ENCODE measurements around the gene ENKUR. TPM values are rescaled to one million over a fixed set of nuclear protein-coding genes. Genes with fewer than 3 reads are reported as not detected.

The ENKUR gene
- total and polyA plus RNA-seq, 2 experiments from 2014 or later: 1.6 to 3.1 TPM

- H4K20me1 ChIP-seq (ENCODE audit: insufficient read depth, poor library complexity, severe bottlenecking): no peaks in the 10 kb centered on the region
- no peak overlapping the region for H2AFZ ChIP-seq
- H3K9me3 ChIP-seq (ENCODE audit: low read depth): no peaks in the 10 kb centered on the region
- no peak overlapping the region for H3K4me2 ChIP-seq
- H3K27me3 ChIP-seq: no peaks in the 10 kb centered on the region
- H3K36me3 ChIP-seq (replicated peaks; ENCODE audit: insufficient read depth, low read depth): no peaks in the 10 kb centered on the region
- no peak for TF ChIP-seq EZH2phosphoT487 (IDR thresholded peaks at IDR 0.05; ENCODE audit: low read depth, severe bottlenecking, unreplicated experiment)
- no peak for TF ChIP-seq EZH2 (IDR thresholded peaks at IDR 0.05; ENCODE audit: borderline replicate concordance)
- TF ChIP-seq CTCF (IDR thresholded peaks at IDR 0.05; ENCODE audit: poor library complexity): no peak
- peaks cover 9% of the 10 kb centered on the region for H3K79me2 ChIP-seq
- DNase-seq (ENCODE audit: low spot score): no peak
- H3K4me3 ChIP-seq: no peak overlapping the region
- WGBS (ENCODE audit: low lambda C conversion rate, missing lambda C conversion rate): 91% methylated on average over 3 of the region's 3 CpGs
- no peaks in the 10 kb centered on the region for H3K4me1 ChIP-seq (ENCODE audit: insufficient read depth)
- H3K27ac ChIP-seq: no peak overlapping the region
- H3K9me2 ChIP-seq (replicated peaks; ENCODE audit: insufficient read depth): no peaks in the 10 kb centered on the region
These were observed 7.3 kb upstream of the ENKUR start for GRCh38 chr10:25023278-25023677.

- Histone ChIP-seq H3K4me3 (no peak overlapping the region), H3K27me3 (no peaks in the 10 kb centered on the region), H3K9me3 (ENCODE audit: low read depth) (no peaks in the 10 kb centered on the region), H3K4me2 (no peak overlapping the region), H3K27ac (no peak overlapping the region), H4K20me1 (ENCODE audit: insufficient read depth, poor library complexity, severe bottlenecking) (no peaks in the 10 kb centered on the region), H2AFZ (no peak overlapping the region), H3K9me2 (replicated peaks; ENCODE audit: insufficient read depth) (no peaks in the 10 kb centered on the region), H3K4me1 (ENCODE audit: insufficient read depth) (peaks cover 6% of the 10 kb centered on the region), H3K36me3 (replicated peaks; ENCODE audit: insufficient read depth, low read depth) (no peaks in the 10 kb centered on the region), H3K79me2 (peaks cover 15% of the 10 kb centered on the region)
- TF ChIP-seq EZH2 (IDR thresholded peaks at IDR 0.05; ENCODE audit: borderline replicate concordance) (no peak), EZH2phosphoT487 (IDR thresholded peaks at IDR 0.05; ENCODE audit: low read depth, severe bottlenecking, unreplicated experiment) (no peak), CTCF (IDR thresholded peaks at IDR 0.05; ENCODE audit: poor library complexity) (no peak)
- 97% methylated on average over 3 of the region's 3 CpGs for WGBS (ENCODE audit: low lambda C conversion rate, missing lambda C conversion rate)
- DNase-seq (ENCODE audit: low spot score): no peak
These were observed 2.7 kb upstream of the ENKUR start for GRCh38 chr10:25018703-25019102.

- Histone ChIP-seq H2AFZ (peak overlapping the region; percentile 87), H3K27me3 (no peaks in the 10 kb centered on the region), H3K4me2 (peak overlapping the region; percentile 80), H3K27ac (peak overlapping the region; percentile 96), H3K4me3 (peak overlapping the region; percentile 27), H4K20me1 (ENCODE audit: insufficient read depth, poor library complexity, severe bottlenecking) (no peaks in the 10 kb centered on the region), H3K36me3 (replicated peaks; ENCODE audit: insufficient read depth, low read depth) (no peaks in the 10 kb centered on the region), H3K9me2 (replicated peaks; ENCODE audit: insufficient read depth) (no peaks in the 10 kb centered on the region), H3K4me1 (ENCODE audit: insufficient read depth) (peaks cover 6% of the 10 kb centered on the region), H3K9me3 (ENCODE audit: low read depth) (no peaks in the 10 kb centered on the region), H3K79me2 (peaks cover 15% of the 10 kb centered on the region)
- TF ChIP-seq EZH2 (IDR thresholded peaks at IDR 0.05; ENCODE audit: borderline replicate concordance) (no peak), CTCF (IDR thresholded peaks at IDR 0.05; ENCODE audit: poor library complexity) (no peak), EZH2phosphoT487 (IDR thresholded peaks at IDR 0.05; ENCODE audit: low read depth, severe bottlenecking, unreplicated experiment) (no peak)
- DNase-seq (ENCODE audit: low spot score): no peak
- 92% methylated on average over 6 of the region's 6 CpGs for WGBS (ENCODE audit: low lambda C conversion rate, missing lambda C conversion rate)
These were observed 1.7 kb upstream of the ENKUR start for GRCh38 chr10:25017661-25018060.

GRCh38 chr10:25017154-25017590 lies 1.2 kb upstream of the ENKUR start:
- no peaks in the 10 kb centered on the region for H3K9me2 ChIP-seq (replicated peaks; ENCODE audit: insufficient read depth)
- no peaks in the 10 kb centered on the region for H4K20me1 ChIP-seq (ENCODE audit: insufficient read depth, poor library complexity, severe bottlenecking)
- H3K4me3 ChIP-seq: peak overlapping the region; percentile 27
- no peaks in the 10 kb centered on the region for H3K36me3 ChIP-seq (replicated peaks; ENCODE audit: insufficient read depth, low read depth)
- 8% methylated on average over 10 of the region's 10 CpGs for WGBS (ENCODE audit: low lambda C conversion rate, missing lambda C conversion rate)
- TF ChIP-seq EZH2 (IDR thresholded peaks at IDR 0.05; ENCODE audit: borderline replicate concordance): no peak
- no peak for TF ChIP-seq CTCF (IDR thresholded peaks at IDR 0.05; ENCODE audit: poor library complexity)
- TF ChIP-seq EZH2phosphoT487 (IDR thresholded peaks at IDR 0.05; ENCODE audit: low read depth, severe bottlenecking, unreplicated experiment): no peak
- H3K27ac ChIP-seq: peak overlapping the region; percentile 96
- peak; percentile 24 for DNase-seq (ENCODE audit: low spot score)
- H3K79me2 ChIP-seq: peaks cover 15% of the 10 kb centered on the region
- peak overlapping the region; percentile 87 for H2AFZ ChIP-seq
- peaks cover 6% of the 10 kb centered on the region for H3K4me1 ChIP-seq (ENCODE audit: insufficient read depth)
- H3K27me3 ChIP-seq: no peaks in the 10 kb centered on the region
- H3K9me3 ChIP-seq (ENCODE audit: low read depth): no peaks in the 10 kb centered on the region
- peak overlapping the region; percentile 80 for H3K4me2 ChIP-seq

Data from hepatocyte (in vitro differentiated cells).